Astrocyte (in vitro differentiated cells and primary cell): ENCODE measurements around the gene OVCA2. TPM values are rescaled to one million over a fixed set of nuclear protein-coding genes. Genes with fewer than 3 reads are reported as not detected.

Experiments
- DNase-seq: peaks from one replicate; pipeline ENCODE4 v3.0.0-alpha.2; 2010; ENCODE audit warnings: low read depth
- FAIRE-seq: peaks from 2 replicates; lab custom pipeline; 2011; peaks lifted over from hg19 to GRCh38; lab: Jason Lieb, UNC
- H2AFZ ChIP-seq: 2 replicates; pipeline ENCODE4 v1.6.0; 2012; ENCODE audit warnings: low read depth, low read length, inconsistent platforms
- H3K27ac ChIP-seq: 2 replicates; pipeline ENCODE4 v1.5.1; 2011; ENCODE audit warnings: low read depth, low read length, inconsistent platforms
- H3K27me3 ChIP-seq: 2 replicates; pipeline ENCODE4 v1.6.0; 2011; ENCODE audit warnings: low read length, inconsistent platforms; ENCODE audit not compliant: insufficient read depth
- H3K36me3 ChIP-seq: 2 replicates; pipeline ENCODE4 v1.5.1; 2011; ENCODE audit warnings: low read length, inconsistent platforms; ENCODE audit not compliant: insufficient read depth
- H3K4me1 ChIP-seq: 2 replicates; pipeline ENCODE4 v1.5.1; 2011; ENCODE audit warnings: low read length, inconsistent platforms; ENCODE audit not compliant: insufficient read depth
- H3K4me2 ChIP-seq: 2 replicates; pipeline ENCODE4 v1.6.0; 2012; ENCODE audit warnings: low read length, inconsistent platforms
- H3K4me3 ChIP-seq: 2 replicates; pipeline ENCODE4 v1.5.1; 2011; ENCODE audit warnings: low read depth, mild to moderate bottlenecking, low read length, inconsistent platforms; ENCODE audit not compliant: insufficient read depth
- H3K79me2 ChIP-seq: 2 replicates; pipeline ENCODE4 v1.6.0; 2012; ENCODE audit warnings: mild to moderate bottlenecking, low read length, inconsistent platforms; ENCODE audit not compliant: insufficient read depth
- H3K9ac ChIP-seq: 2 replicates; pipeline ENCODE4 v1.6.0; 2012; ENCODE audit warnings: mild to moderate bottlenecking, low read length, inconsistent platforms
- H3K9me3 ChIP-seq: 2 replicates; pipeline ENCODE4 v1.5.1; 2012; ENCODE audit warnings: low read depth, mild to moderate bottlenecking, low read length, inconsistent platforms; ENCODE audit not compliant: insufficient read depth
- H4K20me1 ChIP-seq: 2 replicates; pipeline ENCODE4 v1.6.0; 2012; ENCODE audit warnings: low read length, inconsistent platforms; ENCODE audit not compliant: insufficient read depth
- H3K27ac Mint-ChIP-seq: one replicate; pipeline ENCODE4 v1.8.0; 2021; ENCODE audit warnings: mild to moderate bottlenecking, mixed read lengths; ENCODE audit not compliant: unreplicated experiment
- H3K27me3 Mint-ChIP-seq: one replicate; pipeline ENCODE4 v1.8.0; 2021; ENCODE audit warnings: low read depth, mixed read lengths; ENCODE audit not compliant: unreplicated experiment
- H3K36me3 Mint-ChIP-seq: one replicate; pipeline ENCODE4 v1.8.0; 2021; ENCODE audit warnings: low read depth, mixed read lengths; ENCODE audit not compliant: unreplicated experiment
- H3K4me1 Mint-ChIP-seq: one replicate; pipeline ENCODE4 v1.8.0; 2021; ENCODE audit warnings: low read depth, mixed read lengths; ENCODE audit not compliant: unreplicated experiment
- H3K4me3 Mint-ChIP-seq: one replicate; pipeline ENCODE4 v1.8.0; 2021; ENCODE audit warnings: mild to moderate bottlenecking, moderate library complexity, mixed read lengths; ENCODE audit not compliant: unreplicated experiment
- H3K9me3 Mint-ChIP-seq: one replicate; pipeline ENCODE4 v1.8.0; 2021; ENCODE audit warnings: mild to moderate bottlenecking, mixed read lengths; ENCODE audit not compliant: unreplicated experiment
- EZH2 ChIP-seq: IDR thresholded peaks from 2 replicates; pipeline ENCODE4 v1.6.1; 2012; ENCODE audit warnings: mild to moderate bottlenecking, low read length, inconsistent platforms; ENCODE audit not compliant: insufficient read depth
- total RNA-seq: library from RNA; stranded (reverse); gene quantifications from 2 replicates; pipeline ENCODE4 v1.2.1, GENCODE V29; 2021
- TF ChIP-seq, protein P1 (sequence below): IDR thresholded peaks from 2 replicates; pipeline ENCODE4 v1.5.1; 2011; ENCODE audit warnings: low read depth, mild to moderate bottlenecking, inconsistent platforms, low read length, moderate library complexity; ENCODE audit not compliant: insufficient read depth

Gene OVCA2
- total RNA-seq, 1 donor from 2014 or later = 36.8 TPM

DNA sequence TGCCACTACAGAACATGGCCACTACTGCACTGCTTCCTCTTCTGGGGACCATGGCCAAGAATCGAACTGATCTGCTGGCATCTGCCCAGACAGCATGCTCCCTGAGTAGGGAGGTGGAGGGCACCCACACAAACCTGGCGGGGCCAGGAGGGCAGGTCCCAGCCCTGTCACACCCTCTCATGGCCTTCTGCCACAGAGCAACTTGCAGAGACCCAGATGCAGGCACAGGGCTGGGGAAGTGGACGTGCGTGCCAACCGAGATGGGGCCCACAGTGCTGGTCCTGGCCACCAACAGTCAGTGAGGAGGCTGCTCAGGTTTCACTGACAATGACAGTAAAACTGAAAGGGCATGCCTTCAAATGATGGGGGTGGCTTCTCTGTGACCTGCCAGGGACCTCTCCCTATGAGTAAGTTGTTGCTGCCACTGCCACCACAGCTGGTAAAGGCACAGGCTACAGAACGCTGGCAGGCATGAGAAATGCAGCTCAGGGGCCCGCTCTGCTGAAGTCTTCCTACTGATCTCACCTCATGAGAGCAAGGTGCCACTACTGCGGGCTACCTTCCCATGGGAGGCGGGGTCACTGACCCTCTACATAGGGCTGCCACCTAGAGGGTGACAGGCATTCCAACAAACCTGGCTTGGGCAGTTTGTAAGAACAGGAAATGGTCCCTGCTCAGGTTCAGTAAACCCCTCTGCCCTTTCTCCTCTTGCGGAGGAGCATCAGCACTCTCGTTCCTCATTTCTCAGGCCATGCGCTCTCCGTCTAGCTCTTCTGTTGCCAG, 28.6 kb downstream of the OVCA2 start:
- Histone ChIP-seq H3K4me2 (no peak overlapping the region), H2AFZ (no peak overlapping the region), H3K4me1 (peaks cover 67% of the 10 kb centered on the region), H3K4me3 (no peak overlapping the region), H3K36me3 (no peaks in the 10 kb centered on the region), H3K79me2 (peaks cover 11% of the 10 kb centered on the region), H3K9ac (peak overlapping the region; percentile 68), H4K20me1 (no peaks in the 10 kb centered on the region), H3K27me3 (no peaks in the 10 kb centered on the region), H3K27ac (peak overlapping the region; percentile 99), H3K9me3 (no peaks in the 10 kb centered on the region)
- H3K27me3 Mint-ChIP-seq = no peaks in the 10 kb centered on the region
- peaks cover 32% of the 10 kb centered on the region for H3K36me3 Mint-ChIP-seq
- TF ChIP-seq, protein P1, sequence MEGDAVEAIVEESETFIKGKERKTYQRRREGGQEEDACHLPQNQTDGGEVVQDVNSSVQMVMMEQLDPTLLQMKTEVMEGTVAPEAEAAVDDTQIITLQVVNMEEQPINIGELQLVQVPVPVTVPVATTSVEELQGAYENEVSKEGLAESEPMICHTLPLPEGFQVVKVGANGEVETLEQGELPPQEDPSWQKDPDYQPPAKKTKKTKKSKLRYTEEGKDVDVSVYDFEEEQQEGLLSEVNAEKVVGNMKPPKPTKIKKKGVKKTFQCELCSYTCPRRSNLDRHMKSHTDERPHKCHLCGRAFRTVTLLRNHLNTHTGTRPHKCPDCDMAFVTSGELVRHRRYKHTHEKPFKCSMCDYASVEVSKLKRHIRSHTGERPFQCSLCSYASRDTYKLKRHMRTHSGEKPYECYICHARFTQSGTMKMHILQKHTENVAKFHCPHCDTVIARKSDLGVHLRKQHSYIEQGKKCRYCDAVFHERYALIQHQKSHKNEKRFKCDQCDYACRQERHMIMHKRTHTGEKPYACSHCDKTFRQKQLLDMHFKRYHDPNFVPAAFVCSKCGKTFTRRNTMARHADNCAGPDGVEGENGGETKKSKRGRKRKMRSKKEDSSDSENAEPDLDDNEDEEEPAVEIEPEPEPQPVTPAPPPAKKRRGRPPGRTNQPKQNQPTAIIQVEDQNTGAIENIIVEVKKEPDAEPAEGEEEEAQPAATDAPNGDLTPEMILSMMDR = no peak
- TF ChIP-seq EZH2 = no peak
- H3K27ac Mint-ChIP-seq = peak overlapping the region; percentile 75
- peaks cover 54% of the 10 kb centered on the region for H3K4me1 Mint-ChIP-seq
- DNase-seq (no peak), FAIRE-seq (no peak)
- no peak overlapping the region for H3K4me3 Mint-ChIP-seq
- no peaks in the 10 kb centered on the region for H3K9me3 Mint-ChIP-seq

DNA sequence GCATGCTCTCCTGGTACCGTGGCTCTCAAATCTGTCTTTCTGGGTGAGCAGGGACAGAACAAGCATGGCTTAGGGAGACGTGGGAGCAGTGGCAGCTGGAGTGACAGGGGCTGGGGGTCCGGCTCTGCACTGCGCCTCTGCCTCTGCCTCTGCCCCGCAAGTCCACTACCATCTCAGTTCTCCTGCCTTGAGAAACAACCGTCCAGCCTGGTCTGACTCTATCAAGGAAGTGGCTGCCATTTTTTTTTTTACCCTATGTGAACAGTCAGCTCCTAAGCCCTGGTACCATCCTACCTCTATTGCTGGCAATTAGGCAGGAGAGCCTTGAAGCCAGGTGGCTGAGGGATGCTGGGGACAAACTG, 29.2 kb downstream of the OVCA2 start:
- no peak for DNase-seq
- H3K9me3 Mint-ChIP-seq = no peaks in the 10 kb centered on the region
- peak overlapping the region; percentile 68 for H3K9ac ChIP-seq
- peaks cover 7% of the 10 kb centered on the region for H3K79me2 ChIP-seq
- H3K4me3 Mint-ChIP-seq = no peak overlapping the region
- no peaks in the 10 kb centered on the region for H4K20me1 ChIP-seq
- peaks cover 51% of the 10 kb centered on the region for H3K4me1 Mint-ChIP-seq
- no peaks in the 10 kb centered on the region for H3K27me3 ChIP-seq
- H3K27ac Mint-ChIP-seq = peak overlapping the region; percentile 75
- H3K36me3 ChIP-seq = no peaks in the 10 kb centered on the region
- H3K9me3 ChIP-seq = no peaks in the 10 kb centered on the region
- TF ChIP-seq, protein P1 = no peak
- no peak for TF ChIP-seq EZH2
- H3K4me2 ChIP-seq = peak overlapping the region; percentile 57
- peaks cover 67% of the 10 kb centered on the region for H3K4me1 ChIP-seq
- peaks cover 29% of the 10 kb centered on the region for H3K36me3 Mint-ChIP-seq
- peak overlapping the region; percentile 99 for H3K27ac ChIP-seq
- no peak overlapping the region for H2AFZ ChIP-seq
- no peak for FAIRE-seq
- no peak overlapping the region for H3K4me3 ChIP-seq
- no peaks in the 10 kb centered on the region for H3K27me3 Mint-ChIP-seq
